Tibial nerve (tissue), 4 donors: ENCODE data around the gene ANKDD1A. TPM values are rescaled to one million over a fixed set of nuclear protein-coding genes. Genes with fewer than 3 reads are reported as not detected.

Experiments
- DNase-seq, 2 donors: peaks; one replicate each; pipeline ENCODE4 v3.0.0-alpha.2; 2019; ENCODE audit warnings: low spot score in 2 of 2
- H3K27ac ChIP-seq, 4 donors: fragments of 200-600 bp; sonication (generic) in 3 of 4; one replicate each; pipeline ENCODE4 v1.5.1; 2017 to 2019; ENCODE audit warnings: mild to moderate bottlenecking in 1 of 4
- H3K27me3 ChIP-seq, 2 donors: fragments of 200-600 bp; sonication (generic) in 1 of 2; one replicate each; pipeline versions ENCODE4 v1.5.1 to v1.6.0; 2017 to 2019
- H3K36me3 ChIP-seq, 3 donors: fragments of 200-600 bp; sonication (generic); one replicate each; pipeline ENCODE4 v1.5.1; 2018 to 2019
- H3K4me1 ChIP-seq, 4 donors: fragments of 200-600 bp; sonication (generic) in 3 of 4; one replicate each; pipeline ENCODE4 v1.5.1; 2017 to 2019
- H3K4me3 ChIP-seq, 4 donors: fragments of 200-600 bp; sonication (generic) in 3 of 4; one replicate each; pipeline ENCODE4 v1.5.1; 2017 to 2019; ENCODE audit warnings: mild to moderate bottlenecking in 1 of 4, moderate library complexity in 1 of 4
- H3K9me3 ChIP-seq, 4 donors: fragments of 200-600 bp; sonication (generic) in 3 of 4; one replicate each; pipeline ENCODE4 v1.5.1; 2017 to 2019
- EP300 ChIP-seq, 2 donors: sonication (generic); formaldehyde crosslinking; IDR thresholded peaks; one replicate each; pipeline ENCODE4 v1.6.1; 2017; ENCODE audit warnings: antibody characterized with exemption in 2 of 2, mild to moderate bottlenecking in 1 of 2
- POLR2A ChIP-seq, 2 donors: fragments of 450-650 bp; IDR thresholded peaks; one replicate each; pipeline ENCODE4 v1.6.1; 2017; ENCODE audit warnings: antibody characterized with exemption in 2 of 2, mild to moderate bottlenecking in 2 of 2, moderate library complexity in 2 of 2
- WGBS, 2 donors: methylation state at CpG; one replicate each; pipeline ENCODE4 v1.1.5; 2018; 5-methylcytosine and 5-hydroxymethylcytosine counted together
- total RNA-seq, 4 donors: library from RNA; depleted of rRNA; stranded (reverse); fragments of >200 nt; gene quantifications; one replicate each; pipeline ENCODE4 v1.1.0, GENCODE V29; 2016
- TF ChIP-seq, protein P1 (sequence below), 5 experiments: fragments of 200-600 bp in 3 of 5; fragments of 450-650 bp in 2 of 5; sonication (generic) in 3 of 5; IDR thresholded peaks; one replicate each; pipeline ENCODE4 v1.5.1; 2016 to 2019; ENCODE audit warnings: antibody characterized with exemption in 5 of 5, mild to moderate bottlenecking in 3 of 5, moderate library complexity in 2 of 5

The ANKDD1A gene
- total RNA-seq, 4 donors from 2014 or later, result 18.2 to 39.3 (median 26.3) TPM

GRCh38 chr15:64898406-64898805 lies 13.3 kb upstream of the ANKDD1A start:
- WGBS, 2 donors, result 68 to 83% methylated on average over 4 of the region's 4 CpGs
- Histone ChIP-seq H3K27ac (peak overlapping the region in 3 of 4 donors; percentile 86 to 95 (median 88)), H3K4me1 (peaks cover 0 to 57% (median 46%) of the 10 kb centered on the region in 4 donors), H3K4me3 (no peak overlapping the region), H3K36me3 (peaks cover 0 to 3% (median 0%) of the 10 kb centered on the region in 3 donors), H3K27me3 (no peaks in the 10 kb centered on the region), H3K9me3 (peaks cover 0 to 15% (median 2%) of the 10 kb centered on the region in 4 donors)
- TF ChIP-seq EP300 (IDR thresholded peaks at IDR 0.05) (no peak), POLR2A (IDR thresholded peaks at IDR 0.05) (no peak)
- TF ChIP-seq, protein P1, sequence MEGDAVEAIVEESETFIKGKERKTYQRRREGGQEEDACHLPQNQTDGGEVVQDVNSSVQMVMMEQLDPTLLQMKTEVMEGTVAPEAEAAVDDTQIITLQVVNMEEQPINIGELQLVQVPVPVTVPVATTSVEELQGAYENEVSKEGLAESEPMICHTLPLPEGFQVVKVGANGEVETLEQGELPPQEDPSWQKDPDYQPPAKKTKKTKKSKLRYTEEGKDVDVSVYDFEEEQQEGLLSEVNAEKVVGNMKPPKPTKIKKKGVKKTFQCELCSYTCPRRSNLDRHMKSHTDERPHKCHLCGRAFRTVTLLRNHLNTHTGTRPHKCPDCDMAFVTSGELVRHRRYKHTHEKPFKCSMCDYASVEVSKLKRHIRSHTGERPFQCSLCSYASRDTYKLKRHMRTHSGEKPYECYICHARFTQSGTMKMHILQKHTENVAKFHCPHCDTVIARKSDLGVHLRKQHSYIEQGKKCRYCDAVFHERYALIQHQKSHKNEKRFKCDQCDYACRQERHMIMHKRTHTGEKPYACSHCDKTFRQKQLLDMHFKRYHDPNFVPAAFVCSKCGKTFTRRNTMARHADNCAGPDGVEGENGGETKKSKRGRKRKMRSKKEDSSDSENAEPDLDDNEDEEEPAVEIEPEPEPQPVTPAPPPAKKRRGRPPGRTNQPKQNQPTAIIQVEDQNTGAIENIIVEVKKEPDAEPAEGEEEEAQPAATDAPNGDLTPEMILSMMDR (IDR thresholded peaks at IDR 0.05), result no peak
- no peak for DNase-seq

GRCh38 chr15:64901141-64901540 lies 10.6 kb upstream of the ANKDD1A start:
- peaks cover 0 to 3% (median 0%) of the 10 kb centered on the region in 3 donors for H3K36me3 ChIP-seq
- H3K27ac ChIP-seq, result no peak overlapping the region
- H3K4me3 ChIP-seq, result no peak overlapping the region
- H3K9me3 ChIP-seq, result peaks cover 0 to 15% (median 2%) of the 10 kb centered on the region in 4 donors
- H3K4me1 ChIP-seq, result peaks cover 0 to 41% (median 22%) of the 10 kb centered on the region in 4 donors
- TF ChIP-seq, protein P1 (IDR thresholded peaks at IDR 0.05), result no peak
- H3K27me3 ChIP-seq, result no peaks in the 10 kb centered on the region
- DNase-seq, result no peak
- 97 to 98% methylated on average over 5 of the region's 5 CpGs for WGBS, 2 donors

- Histone ChIP-seq H3K36me3 (peaks cover 0 to 3% (median 0%) of the 10 kb centered on the region in 3 donors), H3K27me3 (no peaks in the 10 kb centered on the region), H3K9me3 (peaks cover 0 to 15% (median 2%) of the 10 kb centered on the region in 4 donors), H3K27ac (no peak overlapping the region), H3K4me3 (no peak overlapping the region), H3K4me1 (peaks cover 0 to 34% (median 15%) of the 10 kb centered on the region in 4 donors)
- TF ChIP-seq, protein P1 (IDR thresholded peaks at IDR 0.05), result no peak
- no peak for TF ChIP-seq POLR2A (IDR thresholded peaks at IDR 0.05)
- TF ChIP-seq EP300 (IDR thresholded peaks at IDR 0.05), result no peak
- no peak for DNase-seq
- WGBS, 2 donors, result 48 to 94% methylated on average over 2 of the region's 2 CpGs
Observed at GRCh38 chr15:64901914-64902313, 9.8 kb upstream of the ANKDD1A start.

GRCh38 chr15:64902863-64903262 lies 8.8 kb upstream of the ANKDD1A start:
- H3K27me3 ChIP-seq, result no peaks in the 10 kb centered on the region
- TF ChIP-seq, protein P1 (IDR thresholded peaks at IDR 0.05), result no peak
- peaks cover 0 to 24% (median 8%) of the 10 kb centered on the region in 4 donors for H3K4me1 ChIP-seq
- DNase-seq, result no peak
- no peak overlapping the region for H3K4me3 ChIP-seq
- 88 to 89% methylated on average over 4 of the region's 4 CpGs for WGBS, 2 donors
- no peak overlapping the region for H3K27ac ChIP-seq
- peaks cover 0 to 3% (median 0%) of the 10 kb centered on the region in 3 donors for H3K36me3 ChIP-seq
- H3K9me3 ChIP-seq, result peaks cover 0 to 15% (median 2%) of the 10 kb centered on the region in 4 donors

DNA sequence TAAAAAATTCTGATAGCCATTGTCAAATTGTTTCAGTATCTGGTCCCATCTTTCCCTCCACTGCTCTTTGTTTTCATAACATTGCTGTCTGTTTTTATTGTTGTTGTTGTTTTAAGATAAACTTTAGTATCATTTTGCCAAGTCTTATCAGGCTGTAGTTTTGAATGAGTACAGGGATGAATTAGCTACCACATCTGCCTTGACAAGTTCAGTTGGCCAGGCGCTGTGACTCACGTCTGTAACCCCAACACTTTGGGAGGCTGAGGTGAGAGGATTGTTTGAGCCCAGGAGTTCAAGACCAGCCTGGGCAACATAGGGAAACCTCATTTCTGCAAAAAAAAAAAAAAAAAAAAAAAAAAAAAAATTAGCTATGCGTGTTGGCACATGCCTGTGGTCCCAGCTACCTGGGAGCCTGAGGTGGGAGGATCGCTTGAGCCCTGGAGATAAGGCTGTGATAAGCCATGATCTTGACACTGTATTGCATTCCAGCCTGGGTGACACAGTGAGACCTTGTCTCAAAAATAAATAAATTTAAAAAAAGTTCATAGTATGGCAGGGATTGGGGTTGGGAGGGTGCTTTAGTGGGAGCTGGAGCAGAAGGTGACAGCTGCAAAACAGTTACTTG lies 8.3 kb upstream of the ANKDD1A start:
- Histone ChIP-seq H3K27ac (no peak overlapping the region), H3K36me3 (peaks cover 0 to 3% (median 0%) of the 10 kb centered on the region in 3 donors), H3K9me3 (peaks cover 0 to 15% (median 2%) of the 10 kb centered on the region in 4 donors), H3K4me3 (no peak overlapping the region), H3K4me1 (peaks cover 0 to 18% (median 5%) of the 10 kb centered on the region in 4 donors), H3K27me3 (no peaks in the 10 kb centered on the region)
- TF ChIP-seq POLR2A (IDR thresholded peaks at IDR 0.05) (no peak), EP300 (IDR thresholded peaks at IDR 0.05) (no peak)
- TF ChIP-seq, protein P1 (IDR thresholded peaks at IDR 0.05), result no peak
- DNase-seq, result no peak
- WGBS, 2 donors, result 91 to 93% methylated on average over 4 of the region's 4 CpGs
